Activated gamma-delta T cell treated with anti-CD3 and anti-CD28 coated beads, Interleukin-2, amount 50 U/mL, for 16 hours (primary cell): ENCODE results near the gene SLC46A1.

Experiments used
- DNase-seq: peaks from one replicate; pipeline ENCODE4 v3.0.0-alpha.2; 2020; ENCODE audit warnings: low read depth

SLC46A1 gene

DNA sequence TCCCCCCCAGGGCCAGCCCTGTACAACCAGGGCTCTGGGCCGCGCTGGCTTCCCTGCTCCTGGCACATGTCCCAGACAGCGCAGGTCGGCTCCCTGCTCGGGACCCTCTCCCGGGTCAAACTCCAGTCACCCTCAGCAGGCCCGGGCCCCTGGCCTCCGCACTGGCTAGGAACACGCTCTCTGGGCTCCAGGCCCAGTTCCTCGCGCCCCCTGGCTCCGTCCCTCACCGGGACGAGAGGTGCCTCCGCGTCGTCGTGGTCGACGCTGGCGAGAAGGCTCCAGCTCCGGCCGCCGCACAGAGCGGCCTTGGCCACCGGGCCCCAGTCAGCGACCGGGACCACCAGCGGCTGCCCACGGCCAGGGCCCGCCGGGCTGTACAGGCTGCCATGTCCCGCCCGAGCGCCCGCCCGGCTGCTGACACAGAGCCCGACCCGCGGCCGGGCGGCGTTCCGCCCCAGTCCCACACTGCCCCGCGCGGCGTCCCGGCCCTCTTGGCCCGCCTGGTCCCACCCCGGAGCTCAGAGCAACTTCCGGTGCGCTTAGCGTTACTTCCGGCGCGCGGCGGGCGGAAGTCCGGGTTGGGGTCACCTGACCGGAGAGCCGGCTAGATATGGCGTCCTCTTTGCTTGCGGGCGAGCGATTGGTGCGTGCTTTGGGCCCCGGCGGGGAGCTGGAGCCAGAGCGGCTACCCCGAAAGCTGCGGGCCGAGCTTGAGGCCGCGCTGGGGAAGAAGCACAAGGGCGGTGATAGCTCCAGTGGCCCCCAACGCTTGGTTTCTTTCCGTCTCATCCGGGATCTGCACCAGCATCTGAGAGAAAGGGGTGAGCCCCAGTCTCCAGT lies 48.7 kb downstream of the SLC46A1 start, which contains the start of gene POLDIP2:
Gene POLDIP2, minus strand, starts transcription at position 467 of the 840 bp plus-strand sequence. Its CDS starts 79 bp downstream, at position 388.
- peak; percentile 95 for DNase-seq

DNA sequence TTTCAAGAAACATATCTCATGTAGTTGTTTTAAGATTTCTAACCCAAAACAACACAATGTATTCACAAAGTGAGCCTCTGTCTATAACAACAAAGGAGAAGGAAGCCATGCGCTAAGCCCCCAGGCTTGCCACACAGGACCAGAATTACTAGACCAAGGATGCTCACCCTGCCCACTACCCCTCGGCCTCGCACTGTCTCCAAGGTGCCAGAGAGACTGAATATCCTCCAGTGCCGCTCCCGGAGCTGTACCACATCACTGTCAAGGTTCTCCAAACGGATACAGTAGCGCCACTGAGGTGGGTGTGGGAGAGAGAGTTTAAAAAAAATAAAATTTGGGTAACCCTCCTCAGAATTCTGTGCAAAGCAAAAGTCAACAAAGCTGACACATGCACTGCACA lies 55.7 kb downstream of the SLC46A1 start:
- no peak for DNase-seq

GRCh38 chr17:28348979-28349378 lies 57.0 kb downstream of the SLC46A1 start:
- no peak for DNase-seq

- DNase-seq = no peak
Observed at GRCh38 chr17:28347261-28347891, 58.6 kb downstream of the SLC46A1 start.

DNA sequence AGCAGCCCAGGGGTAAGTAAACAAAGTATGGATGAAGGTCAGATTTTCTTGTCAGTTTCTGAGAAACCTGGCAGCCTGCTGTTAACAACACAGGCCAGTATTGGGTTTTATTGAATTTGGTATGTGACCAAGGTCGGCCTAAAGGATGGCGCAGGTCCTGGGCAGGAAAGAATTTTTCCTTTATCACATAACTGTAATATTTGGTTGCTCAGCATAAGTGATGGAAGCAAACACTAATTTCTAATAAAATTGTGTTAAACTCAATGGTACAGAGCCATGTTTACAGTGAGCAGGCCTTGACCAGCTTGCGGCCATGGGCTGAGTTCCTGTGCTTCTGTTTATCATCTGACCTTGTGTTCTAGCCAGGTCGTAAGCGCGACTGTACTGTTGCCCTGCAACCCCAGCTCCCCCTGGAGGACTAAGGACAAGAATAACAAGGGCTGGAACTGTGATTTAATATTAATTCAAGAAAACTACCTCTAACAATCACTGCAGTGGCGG lies 59.2 kb downstream of the SLC46A1 start:
- DNase-seq = no peak

- DNase-seq = no peak
Observed at GRCh38 chr17:28346199-28346580, 59.8 kb downstream of the SLC46A1 start.

- DNase-seq = no peak
Observed at GRCh38 chr17:28345419-28346198, 60.4 kb downstream of the SLC46A1 start.
